HS-27A (cell line): ENCODE measurements around the gene GOLGA2.

ENCODE experiments used
- DNase-seq: peaks from one replicate; pipeline ENCODE4 v3.0.0-alpha.2; 2012; ENCODE audit warnings: low read depth, missing footprints

GOLGA2 gene

DNA sequence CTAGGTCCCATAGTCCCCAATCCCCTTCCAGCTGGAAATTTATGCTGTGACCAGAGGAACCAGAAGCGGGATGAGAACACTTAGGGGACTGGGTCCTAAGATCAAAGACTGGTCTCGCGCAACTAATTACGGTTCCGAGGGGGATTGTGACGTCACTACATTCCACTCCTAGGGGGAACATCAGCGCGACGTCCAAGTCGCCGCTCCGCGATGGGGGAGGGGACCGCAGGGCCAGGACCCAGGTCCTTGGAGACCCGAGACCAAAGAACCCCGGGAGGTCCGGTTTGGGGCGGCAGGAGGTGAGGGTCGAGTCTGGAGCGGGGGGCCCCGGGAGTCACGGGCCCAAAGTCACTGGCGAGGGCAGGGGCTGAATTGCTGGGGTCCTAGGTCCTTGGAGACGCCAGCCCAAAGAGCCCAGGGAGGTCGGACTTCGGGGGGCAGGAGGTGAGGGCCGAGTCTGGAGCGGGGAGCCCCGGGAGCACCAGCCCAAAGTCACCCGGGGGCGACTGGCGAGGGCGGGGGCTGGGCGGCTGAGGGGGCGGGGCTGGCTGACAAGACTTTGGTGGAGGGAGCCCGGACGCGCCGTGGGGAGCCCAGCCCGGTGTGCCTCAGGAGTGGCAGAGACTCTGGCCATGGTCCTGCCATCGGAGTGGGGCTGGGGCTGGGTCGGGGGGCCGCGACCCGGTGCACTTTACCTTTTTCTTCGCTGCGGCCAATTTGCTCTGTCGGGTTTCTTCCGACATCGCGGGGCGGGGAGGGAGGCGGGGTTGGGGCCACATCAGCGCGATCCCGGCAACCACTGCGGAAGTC lies at the start of gene GOLGA2:
Gene GOLGA2 (minus strand): TSS at position 810 of the 810 bp plus-strand sequence. CDS start 31 bp downstream, at position 779.
- DNase-seq, result no peak

DNA sequence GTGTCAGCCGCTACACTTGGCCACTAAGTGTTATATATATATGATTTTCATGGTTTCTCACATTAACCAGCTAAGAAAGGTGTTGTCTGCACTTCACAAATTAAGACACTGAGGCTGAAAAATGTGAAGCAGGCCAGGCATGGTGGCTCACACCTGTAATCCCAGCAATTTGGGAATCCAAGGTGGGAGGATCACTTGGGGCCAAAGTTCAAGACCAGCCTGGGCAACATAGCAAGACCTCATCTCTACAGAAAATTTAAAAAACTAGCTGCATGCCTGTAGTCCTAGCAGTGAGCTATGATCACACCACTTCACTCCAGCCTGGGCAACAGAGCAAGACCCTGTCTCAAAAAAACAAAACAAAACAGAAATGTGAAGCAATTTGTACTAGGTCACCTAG lies 48.6 kb upstream of the GOLGA2 start:
- no peak for DNase-seq

DNA sequence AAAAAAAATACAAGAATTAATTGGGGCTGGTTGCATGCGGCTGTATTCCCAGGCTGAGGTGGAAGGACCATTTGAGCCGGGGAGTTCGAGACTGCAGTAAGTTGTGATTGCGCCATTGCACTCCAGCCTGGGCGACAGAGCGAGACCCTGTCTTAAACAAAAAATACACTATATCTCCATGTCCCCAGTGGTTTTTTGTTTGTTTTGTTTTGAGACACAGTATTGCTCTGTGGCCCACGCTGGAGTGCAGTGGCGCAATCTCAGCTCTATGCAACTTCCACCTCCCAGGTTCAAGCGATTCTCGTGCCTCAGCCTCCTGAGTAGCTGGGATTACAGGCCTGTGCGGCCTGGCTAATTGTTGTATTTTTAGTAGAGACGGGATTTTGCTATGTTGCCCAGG lies 48.0 kb upstream of the GOLGA2 start:
- no peak for DNase-seq

GRCh38 chr9:128323212-128323730 lies 47.5 kb upstream of the GOLGA2 start:
- no peak for DNase-seq

- peak; percentile 95 for DNase-seq
Measured at GRCh38 chr9:128322404-128323211, 46.8 kb upstream of the GOLGA2 start, which contains the start of the genes COQ4 and TRUB2. Gene COQ4 (plus strand): TSS chr9:128322839. CDS start chr9:128322859, 20 bp downstream. Gene TRUB2 (minus strand): TSS chr9:128322447. CDS start chr9:128322408, 39 bp downstream.

- DNase-seq, result no peak
Measured at GRCh38 chr9:128321879-128322403, 46.1 kb upstream of the GOLGA2 start.

DNA sequence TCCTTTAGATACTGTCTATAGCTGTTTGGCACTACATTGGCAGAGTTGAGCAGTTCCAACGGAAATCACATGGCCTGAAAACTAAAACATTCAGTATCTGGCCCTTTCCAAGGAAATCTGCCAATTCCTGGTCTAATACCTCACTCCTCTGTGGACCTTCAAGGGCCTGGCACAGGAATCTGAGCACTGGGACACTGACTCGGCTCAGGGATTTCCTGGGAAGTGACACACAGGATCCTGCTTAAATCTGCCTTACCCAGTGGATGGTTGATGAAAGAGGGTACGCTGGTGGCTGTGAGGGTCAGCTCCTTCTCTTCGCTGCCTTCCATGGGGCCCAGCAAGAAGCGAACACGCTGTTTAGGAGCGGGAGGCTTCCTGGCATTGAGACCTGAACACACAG lies 45.5 kb upstream of the GOLGA2 start:
- DNase-seq, result no peak

DNA sequence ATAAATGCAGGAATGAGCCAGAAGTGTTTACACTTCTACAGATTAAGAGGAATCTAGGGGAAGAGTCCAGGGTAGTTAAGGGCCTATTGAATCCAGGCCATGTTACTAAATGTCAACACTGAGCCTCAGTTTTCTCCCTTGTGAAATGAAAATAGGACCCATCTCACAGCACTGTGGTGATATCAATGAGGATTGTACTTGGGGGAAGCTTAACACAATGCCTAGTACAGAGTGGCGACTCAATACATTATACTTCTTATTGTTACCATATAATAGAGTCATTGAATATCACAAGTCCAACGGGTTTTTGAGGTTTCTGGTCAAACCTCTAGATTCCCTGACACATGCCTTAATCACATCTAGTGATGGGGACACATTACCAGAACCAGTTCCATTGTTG lies 41.8 kb upstream of the GOLGA2 start:
- DNase-seq, result no peak

- DNase-seq, result no peak
Measured at GRCh38 chr9:128316421-128316820, 40.6 kb upstream of the GOLGA2 start.

DNA sequence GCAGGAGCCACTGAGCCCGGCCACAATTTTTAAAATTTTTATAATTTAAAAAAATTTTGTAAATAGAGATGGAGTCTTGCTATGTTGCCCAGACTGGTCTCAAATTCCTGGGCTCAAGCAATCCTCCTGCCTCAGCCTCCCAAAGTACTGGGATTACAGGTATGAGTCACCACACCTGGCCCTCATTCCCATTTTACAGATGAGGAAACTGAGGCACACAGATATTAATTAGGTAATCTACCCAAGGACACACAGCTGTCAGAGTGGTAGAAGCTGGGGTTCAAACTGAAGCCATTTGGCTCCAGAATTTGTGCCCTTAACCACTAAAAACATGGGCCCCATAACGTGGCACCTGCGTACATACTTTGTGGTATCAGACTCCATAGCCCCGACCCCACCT lies 38.9 kb upstream of the GOLGA2 start:
- DNase-seq, result no peak

GRCh38 chr9:128310461-128310860 lies 34.7 kb upstream of the GOLGA2 start:
- no peak for DNase-seq

GRCh38 chr9:128309551-128309950 lies 33.7 kb upstream of the GOLGA2 start:
- no peak for DNase-seq

DNA sequence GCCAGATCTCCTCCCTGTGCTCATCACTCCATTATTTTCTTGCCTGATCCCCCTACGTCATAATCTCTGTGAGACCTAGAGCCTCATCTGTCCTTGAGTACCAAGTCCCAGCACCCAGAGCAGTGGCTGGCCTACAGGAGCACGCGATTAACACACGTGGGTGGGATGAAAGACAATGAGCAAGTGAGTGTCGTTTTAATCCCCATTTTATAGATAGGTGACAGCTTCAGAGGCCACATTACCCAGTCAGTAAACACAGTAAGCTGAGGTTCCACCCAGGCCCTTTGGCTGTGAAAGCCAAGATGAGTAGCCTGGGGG lies 29.1 kb upstream of the GOLGA2 start:
- DNase-seq, result no peak

- DNase-seq, result no peak
Measured at GRCh38 chr9:128304136-128304970, 28.5 kb upstream of the GOLGA2 start.

DNA sequence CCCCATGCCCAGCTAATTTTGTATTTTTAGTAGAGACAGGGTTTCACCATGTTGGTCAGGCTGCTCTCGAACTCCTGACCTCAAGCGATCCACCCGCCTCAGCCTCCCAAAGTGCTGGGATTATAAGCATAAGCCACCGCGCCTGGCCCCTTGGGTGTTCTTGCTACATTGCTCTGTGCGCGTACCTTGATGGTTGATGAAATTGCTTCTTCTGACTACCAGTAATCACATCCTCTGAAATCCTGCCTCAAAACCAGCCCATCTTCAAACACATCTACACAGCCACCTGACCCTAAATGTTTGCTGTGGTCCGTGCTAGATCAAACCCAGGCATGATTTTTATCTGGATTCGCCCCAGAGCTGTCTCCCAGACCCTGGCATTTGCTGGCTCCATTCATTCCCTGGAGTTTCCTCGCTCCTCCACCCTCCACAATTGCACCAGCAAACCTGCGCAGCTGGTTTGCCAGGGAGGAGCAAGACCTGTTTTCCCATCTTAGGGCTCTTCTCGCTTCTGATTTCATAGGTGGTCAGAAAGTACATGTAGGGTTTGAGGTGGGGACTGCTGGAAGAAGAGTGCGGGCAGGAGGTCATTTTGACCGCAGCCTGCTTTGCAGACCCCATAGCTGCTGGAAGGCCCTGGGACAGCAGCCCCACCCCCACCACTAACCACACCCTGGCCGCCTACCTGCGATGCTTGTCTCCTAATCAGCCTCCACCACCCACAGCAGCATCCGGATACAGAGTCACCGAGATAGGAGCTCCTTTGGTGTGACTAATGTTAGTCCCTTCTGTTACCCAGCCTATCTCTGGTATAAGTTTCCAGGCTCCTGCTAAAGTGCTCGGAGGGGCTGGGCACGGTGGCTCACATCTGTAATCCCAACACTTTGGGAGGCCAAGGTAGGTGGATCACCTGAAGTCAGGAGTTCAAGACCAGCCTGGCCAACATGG lies 23.0 kb upstream of the GOLGA2 start:
- no peak for DNase-seq

DNA sequence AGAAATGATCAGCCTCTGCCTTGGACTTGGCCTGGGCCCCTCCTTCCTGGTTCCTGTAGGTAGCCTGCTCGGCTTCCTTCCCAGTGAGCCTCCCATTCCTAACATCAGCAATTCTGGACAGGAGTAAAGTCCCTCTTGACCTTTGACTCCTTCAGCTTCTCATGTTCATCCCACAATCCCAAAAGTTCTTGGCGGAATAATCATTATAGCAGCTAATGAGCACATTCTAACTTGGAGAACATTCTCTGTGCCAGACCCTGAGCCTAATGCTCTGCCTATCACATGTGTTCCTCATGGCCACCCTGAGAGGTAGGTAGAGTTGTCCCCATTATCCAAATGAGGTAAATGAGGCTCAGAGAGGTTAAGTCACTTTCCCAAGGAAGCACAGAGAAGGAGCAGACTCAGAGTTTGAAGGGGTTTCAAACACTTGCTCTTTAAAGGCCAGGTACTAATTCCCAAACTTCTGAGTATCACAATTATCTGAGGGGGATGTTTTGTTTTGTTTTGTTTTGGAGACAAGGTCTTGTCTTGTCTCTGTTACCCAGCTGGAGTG lies 21.5 kb upstream of the GOLGA2 start:
- DNase-seq, result no peak

DNA sequence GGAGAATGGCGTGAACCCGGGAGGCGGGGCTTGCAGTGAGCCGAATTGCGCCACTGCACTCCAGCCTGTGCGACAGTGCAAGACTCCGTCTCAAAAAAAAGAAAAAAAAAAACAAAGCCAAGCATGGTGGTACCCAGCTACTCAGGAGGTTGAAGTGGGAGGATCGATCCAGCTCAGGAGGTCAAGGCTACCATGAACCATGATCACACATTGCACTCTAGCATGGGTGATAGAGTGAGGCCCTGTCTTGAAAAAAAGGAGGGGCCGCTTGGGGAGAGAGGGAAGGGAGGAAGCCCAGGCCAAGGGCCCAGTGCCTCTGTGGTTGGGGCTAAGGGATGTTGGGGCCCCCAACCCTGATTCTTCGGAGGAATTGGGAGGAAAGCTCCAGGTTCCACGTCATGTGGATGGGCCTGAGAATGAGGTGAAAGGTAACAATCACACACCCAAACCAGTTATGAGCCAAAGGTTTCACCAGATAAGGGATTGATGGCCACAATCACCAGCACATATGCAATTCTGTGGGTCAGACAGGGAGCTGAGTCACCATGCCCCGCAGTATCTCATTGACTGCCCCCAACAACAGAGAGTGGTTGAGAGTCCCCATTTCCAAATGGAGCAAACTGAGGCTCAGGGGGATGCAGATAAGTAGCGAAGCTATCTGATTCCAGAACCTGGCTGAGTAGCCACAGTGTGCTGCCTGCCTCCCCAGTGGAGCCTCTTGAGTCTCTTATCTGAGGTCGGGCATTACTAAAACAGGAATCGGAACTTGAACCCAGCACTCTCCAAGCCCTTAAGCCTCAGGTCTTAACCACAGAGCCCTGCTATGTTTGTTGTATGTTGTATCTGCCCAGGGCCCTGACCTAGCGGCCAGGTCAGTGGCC lies 20.8 kb upstream of the GOLGA2 start:
- no peak for DNase-seq

- DNase-seq, result no peak
Measured at GRCh38 chr9:128294142-128294541, 18.3 kb upstream of the GOLGA2 start.

GRCh38 chr9:128293091-128293490 lies 17.3 kb upstream of the GOLGA2 start:
- no peak for DNase-seq
